ENCODE measurements around the gene FRY. TPM values are rescaled to one million over a fixed set of nuclear protein-coding genes. Genes with fewer than 3 reads are reported as not detected.

FRY gene
- total RNA-seq, 2 donors from 2014 or later: 32.0 to 45.4 TPM

GRCh38 chr13:32266130-32266529, 234.6 kb downstream of the FRY start:
- peaks cover 3 to 14% of the 10 kb centered on the region in 2 donors for H3K36me3 ChIP-seq (replicated peaks in 1 of 2; ENCODE audit: insufficient read depth in 1 of 2, low read depth in 2 of 2)

GRCh38 chr13:32267836-32268439, 236.4 kb downstream of the FRY start:
- Histone ChIP-seq H3K9me3 (no peaks in the 10 kb centered on the region), H3K36me3 (replicated peaks in 1 of 2; ENCODE audit: insufficient read depth in 1 of 2, low read depth in 2 of 2) (peaks cover 0 to 15% of the 10 kb centered on the region in 2 donors), H3K4me1 (no peaks in the 10 kb centered on the region), H3K27ac (no peak overlapping the region), H3K27me3 (no peaks in the 10 kb centered on the region), H3K4me3 (no peak overlapping the region)
- WGBS, 2 donors: 76 to 81% methylated on average over 7 of the region's 7 CpGs
- intact Hi-C loops (cut with DNase I): no loop called here
- TF ChIP-seq CTCF (IDR thresholded peaks at IDR 0.05): peak; percentile 51 to 80 (median 70)
- TF ChIP-seq POLR2A (IDR thresholded peaks at IDR 0.05): no peak
- ATAC-seq (peak; percentile 47), DNase-seq (peak; percentile 33 to 60 (median 50))

More at GRCh38 chr13:32266130-32266529, 234.6 kb downstream of the FRY start:
- no peak overlapping the region for H3K27ac ChIP-seq
- WGBS, 2 donors: 88 to 98% methylated on average over 1 of the region's 1 CpG
- H3K4me3 ChIP-seq: no peak overlapping the region
- ATAC-seq: no peak
- H3K9me3 ChIP-seq: no peaks in the 10 kb centered on the region
- H3K27me3 ChIP-seq: no peaks in the 10 kb centered on the region
- H3K4me1 ChIP-seq: no peaks in the 10 kb centered on the region
- TF ChIP-seq CTCF (IDR thresholded peaks at IDR 0.05): no peak
- TF ChIP-seq POLR2A (IDR thresholded peaks at IDR 0.05): no peak
- intact Hi-C loops (cut with DNase I): no loop called here
- DNase-seq: no peak

GRCh38 chr13:32272021-32272683, 240.6 kb downstream of the FRY start:
- Histone ChIP-seq H3K27ac (no peak overlapping the region), H3K36me3 (replicated peaks in 1 of 2; ENCODE audit: insufficient read depth in 1 of 2, low read depth in 2 of 2) (peaks cover 0 to 17% of the 10 kb centered on the region in 2 donors), H3K27me3 (no peaks in the 10 kb centered on the region), H3K4me3 (no peak overlapping the region), H3K4me1 (no peaks in the 10 kb centered on the region), H3K9me3 (no peaks in the 10 kb centered on the region)
- TF ChIP-seq CTCF (IDR thresholded peaks at IDR 0.05) (no peak), POLR2A (IDR thresholded peaks at IDR 0.05) (no peak)
- ATAC-seq (no peak), DNase-seq (no peak)
- intact Hi-C loops (cut with DNase I): no loop called here
- 86% methylated on average over 4 of the region's 4 CpGs for WGBS, 2 donors

GRCh38 chr13:32277839-32278238, 246.3 kb downstream of the FRY start:
- WGBS, 2 donors: 35 to 56% methylated on average over 1 of the region's 1 CpG
- no peak overlapping the region for H3K27ac ChIP-seq
- no peak for ATAC-seq
- no peak for DNase-seq
- peaks cover 0 to 32% of the 10 kb centered on the region in 2 donors for H3K36me3 ChIP-seq (replicated peaks in 1 of 2; ENCODE audit: insufficient read depth in 1 of 2, low read depth in 2 of 2)
- intact Hi-C loops (cut with DNase I): no loop called here
- no peaks in the 10 kb centered on the region for H3K4me1 ChIP-seq
- H3K9me3 ChIP-seq: no peaks in the 10 kb centered on the region
- TF ChIP-seq CTCF (IDR thresholded peaks at IDR 0.05) (no peak), POLR2A (IDR thresholded peaks at IDR 0.05) (no peak)
- no peak overlapping the region for H3K4me3 ChIP-seq
- H3K27me3 ChIP-seq: no peaks in the 10 kb centered on the region
